ENCODE data around the gene PLEKHA6. TPM values are rescaled to one million over a fixed set of nuclear protein-coding genes. Genes with fewer than 3 reads are reported as not detected.
A peak's percentile ranks its signal among the peaks of the same experiment; 100 is the strongest.

The PLEKHA6 gene
- total RNA-seq, 1 experiment from 2014 or later, result 0.07 TPM

GRCh38 chr1:204383163-204383904 lies 23.6 kb upstream of the PLEKHA6 start:
- no peak for DNase-seq (ENCODE audit: extremely low read depth, low read depth)

- no peak for DNase-seq (ENCODE audit: extremely low read depth, low read depth)
These were observed 23.0 kb upstream of the PLEKHA6 start for GRCh38 chr1:204382714-204383083.

- DNase-seq (ENCODE audit: extremely low read depth, low read depth), result no peak
These were observed 20.6 kb upstream of the PLEKHA6 start for GRCh38 chr1:204380293-204380831.

- DNase-seq (ENCODE audit: extremely low read depth, low read depth), result peak; percentile 16
These were observed 18.3 kb upstream of the PLEKHA6 start for GRCh38 chr1:204377800-204378668.

- DNase-seq (ENCODE audit: extremely low read depth, low read depth), result no peak
These were observed 17.4 kb upstream of the PLEKHA6 start for GRCh38 chr1:204376919-204377799.

GRCh38 chr1:204376465-204376864 lies 16.7 kb upstream of the PLEKHA6 start:
- no peak for DNase-seq (ENCODE audit: extremely low read depth, low read depth)

- DNase-seq (ENCODE audit: extremely low read depth, low read depth), result no peak
These were observed 14.2 kb upstream of the PLEKHA6 start for GRCh38 chr1:204373911-204374310.

- no peak for DNase-seq (ENCODE audit: extremely low read depth, low read depth)
These were observed 10.4 kb upstream of the PLEKHA6 start for GRCh38 chr1:204370176-204370575.

GRCh38 chr1:204368996-204369726 lies 9.4 kb upstream of the PLEKHA6 start:
- DNase-seq (ENCODE audit: extremely low read depth, low read depth), result no peak

GRCh38 chr1:204367956-204368355 lies 8.2 kb upstream of the PLEKHA6 start:
- DNase-seq (ENCODE audit: extremely low read depth, low read depth), result no peak

GRCh38 chr1:204367193-204367858 lies 7.6 kb upstream of the PLEKHA6 start:
- no peak for DNase-seq (ENCODE audit: extremely low read depth, low read depth)

GRCh38 chr1:204366759-204367158 lies 7.0 kb upstream of the PLEKHA6 start:
- no peak for DNase-seq (ENCODE audit: extremely low read depth, low read depth)

- peak; percentile 80 for DNase-seq (ENCODE audit: extremely low read depth, low read depth)
These were observed 3.8 kb upstream of the PLEKHA6 start for GRCh38 chr1:204363335-204364114.

GRCh38 chr1:204362984-204363334 lies 3.2 kb upstream of the PLEKHA6 start:
- no peak for DNase-seq (ENCODE audit: extremely low read depth, low read depth)

GRCh38 chr1:204361781-204362180 lies 2.1 kb upstream of the PLEKHA6 start:
- no peak for DNase-seq (ENCODE audit: extremely low read depth, low read depth)

GRCh38 chr1:204361341-204361771 lies 1.6 kb upstream of the PLEKHA6 start:
- no peak for DNase-seq (ENCODE audit: extremely low read depth, low read depth)

- DNase-seq (ENCODE audit: extremely low read depth, low read depth), result no peak
These were observed 585 bp upstream of the PLEKHA6 start for GRCh38 chr1:204360314-204360713.

- DNase-seq (ENCODE audit: extremely low read depth, low read depth), result no peak
These were observed 627 bp downstream of the PLEKHA6 start for GRCh38 chr1:204359131-204359473.

GRCh38 chr1:204358605-204359004 lies 1.1 kb downstream of the PLEKHA6 start:
- DNase-seq (ENCODE audit: extremely low read depth, low read depth), result no peak

All from NCI-H460 (cell line).